Measurements from ENCODE around the gene KRTAP4-6. TPM values are rescaled to one million over a fixed set of nuclear protein-coding genes. Genes with fewer than 3 reads are reported as not detected.

The KRTAP4-6 gene
- total RNA-seq, 4 donors from 2014 or later: not detected

- DNase-seq: no peak
- TF ChIP-seq CTCF (IDR thresholded peaks at IDR 0.05): no peak
- no peak for TF ChIP-seq POLR2A (IDR thresholded peaks at IDR 0.05)
- Histone ChIP-seq H3K27me3 (no peaks in the 10 kb centered on the region), H3K36me3 (no peaks in the 10 kb centered on the region), H3K9me3 (no peaks in the 10 kb centered on the region), H3K4me3 (no peak overlapping the region), H3K4me1 (no peaks in the 10 kb centered on the region), H3K27ac (no peak overlapping the region)
- intact Hi-C loops (cut with DNase I; ENCODE audit: low total_unique reads): no loop called here
These were observed 38.7 kb upstream of the KRTAP4-6 start for GRCh38 chr17:41178843-41179616.

GRCh38 chr17:41178341-41178740, 38.0 kb upstream of the KRTAP4-6 start:
- Histone ChIP-seq H3K4me3 (no peak overlapping the region), H3K27ac (no peak overlapping the region), H3K27me3 (no peaks in the 10 kb centered on the region), H3K4me1 (no peaks in the 10 kb centered on the region), H3K9me3 (no peaks in the 10 kb centered on the region), H3K36me3 (no peaks in the 10 kb centered on the region)
- TF ChIP-seq CTCF (IDR thresholded peaks at IDR 0.05) (no peak), POLR2A (IDR thresholded peaks at IDR 0.05) (no peak)
- intact Hi-C loops (cut with DNase I; ENCODE audit: low total_unique reads): no loop called here
- no peak for DNase-seq

GRCh38 chr17:41177727-41178271, 37.5 kb upstream of the KRTAP4-6 start, which contains the start of gene KRTAP4-2:
Gene KRTAP4-2 (minus strand): TSS chr17:41178221. CDS start chr17:41178164, 57 bp downstream.
- intact Hi-C loops (cut with DNase I; ENCODE audit: low total_unique reads): no loop called here
- TF ChIP-seq CTCF (IDR thresholded peaks at IDR 0.05) (no peak), POLR2A (IDR thresholded peaks at IDR 0.05) (no peak)

GRCh38 chr17:41176744-41177387, 36.5 kb upstream of the KRTAP4-6 start:
- intact Hi-C loops (cut with DNase I; ENCODE audit: low total_unique reads): no loop called here

More at GRCh38 chr17:41177727-41178271, 37.5 kb upstream of the KRTAP4-6 start, which contains the start of gene KRTAP4-2:
- no peaks in the 10 kb centered on the region for H3K9me3 ChIP-seq
- no peak for DNase-seq
- no peak within 1 kb of the TSS for H3K4me3 ChIP-seq
- no peaks in the 10 kb centered on the region for H3K27me3 ChIP-seq
- no peaks in the 10 kb centered on the region for H3K4me1 ChIP-seq
- no peaks in the 10 kb centered on the region for H3K36me3 ChIP-seq
- no peak within 1 kb of the TSS for H3K27ac ChIP-seq

More at GRCh38 chr17:41176744-41177387, 36.5 kb upstream of the KRTAP4-6 start:
- H3K4me1 ChIP-seq: no peaks in the 10 kb centered on the region
- no peaks in the 10 kb centered on the region for H3K36me3 ChIP-seq
- TF ChIP-seq CTCF (IDR thresholded peaks at IDR 0.05) (no peak), POLR2A (IDR thresholded peaks at IDR 0.05) (no peak)
- no peak overlapping the region for H3K4me3 ChIP-seq
- no peak overlapping the region for H3K27ac ChIP-seq
- DNase-seq: no peak
- no peaks in the 10 kb centered on the region for H3K27me3 ChIP-seq
- H3K9me3 ChIP-seq: no peaks in the 10 kb centered on the region

Data from uterus (tissue), 4 donors.